Uterus (tissue), 2 donors: Measurements from ENCODE around the gene SPRING1.

Experiments
- CTCF ChIP-seq, 4 experiments: fragments of 200-600 bp in 2 of 4; fragments of 450-650 bp in 2 of 4; sonication (generic) in 2 of 4; IDR thresholded peaks; one replicate each; pipeline ENCODE4 v1.5.1; 2016 to 2019; ENCODE audit warnings: antibody characterized with exemption in 4 of 4, mild to moderate bottlenecking in 2 of 4, moderate library complexity in 1 of 4
- POLR2A ChIP-seq, 2 donors: fragments of 450-650 bp; IDR thresholded peaks; one replicate each; pipeline ENCODE4 v1.6.1; 2016; ENCODE audit warnings: antibody characterized with exemption in 2 of 2, mild to moderate bottlenecking in 1 of 2, moderate library complexity in 1 of 2

GRCh38 chr12:116735084-116735483 is 2.8 kb downstream of the SPRING1 start:
- no peak for TF ChIP-seq CTCF (IDR thresholded peaks at IDR 0.05)
- no peak for TF ChIP-seq POLR2A (IDR thresholded peaks at IDR 0.05)
